ENCODE data around the gene PIP5K1B.

The PIP5K1B gene

DNA sequence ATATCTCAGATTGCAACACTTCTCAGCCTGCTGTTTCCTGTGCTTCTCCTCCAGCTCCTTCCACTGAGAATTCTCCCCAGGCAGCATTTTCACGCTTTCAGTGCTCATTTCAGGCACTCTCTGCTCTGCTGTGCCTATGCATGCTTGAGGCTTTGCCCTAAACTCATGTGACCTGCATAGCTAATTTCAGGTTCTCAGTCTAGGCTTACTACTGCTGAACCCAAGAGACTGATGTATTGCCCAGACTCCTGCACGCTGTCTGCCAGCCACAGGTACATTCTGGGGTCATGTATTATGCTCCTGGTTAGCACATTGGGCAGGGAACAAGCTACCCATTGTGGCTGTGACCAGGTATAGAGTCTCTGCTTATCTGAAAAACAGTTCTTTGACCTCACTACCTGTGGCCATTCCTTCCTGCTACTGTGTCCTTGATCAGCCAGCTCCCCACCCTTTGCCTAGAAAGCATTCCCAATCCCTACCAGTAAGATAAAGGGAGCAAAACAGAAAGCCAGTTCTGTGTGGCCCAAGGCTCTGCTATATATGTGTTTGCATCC is 34.7 kb downstream of the PIP5K1B start:
- DNase-seq = no peak

DNA sequence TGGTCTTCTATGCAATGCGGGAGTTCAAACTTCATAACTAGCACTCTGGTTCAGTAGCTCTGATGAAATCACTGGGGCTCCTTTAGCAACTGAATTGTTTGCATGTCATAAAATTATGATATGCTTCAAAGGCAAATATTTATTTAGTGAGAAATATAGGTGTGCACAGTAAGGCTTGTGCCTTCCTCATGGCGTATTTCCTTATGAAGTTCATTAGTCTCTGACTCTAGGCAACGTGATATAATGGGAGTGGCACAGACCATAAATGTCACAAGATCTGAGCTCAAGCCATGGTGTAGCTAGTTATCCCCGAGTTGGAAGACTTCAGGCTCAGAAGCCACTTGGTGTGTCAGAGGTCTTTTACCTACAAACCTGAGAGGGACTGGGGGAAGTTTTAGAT is 35.5 kb downstream of the PIP5K1B start:
- DNase-seq = no peak

DNA sequence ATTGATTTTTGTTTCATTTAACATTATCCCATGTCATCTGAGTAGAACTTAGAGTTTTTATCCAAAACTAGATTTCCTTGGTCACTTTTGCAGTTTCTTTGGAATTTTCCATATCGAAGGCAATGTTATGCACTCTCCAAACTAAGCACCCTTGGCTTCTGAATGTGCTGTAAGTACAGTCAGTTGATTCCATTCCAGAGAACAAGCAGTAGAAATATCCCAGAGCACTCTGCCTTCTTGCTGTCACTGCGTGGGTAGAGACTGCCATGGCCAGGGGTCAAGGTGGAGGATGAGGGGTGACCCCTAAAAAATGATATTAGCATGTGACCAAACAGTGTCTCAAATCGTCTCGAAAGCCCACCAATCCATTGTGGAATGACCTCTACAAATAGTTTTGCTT is 36.2 kb downstream of the PIP5K1B start:
- no peak for DNase-seq

DNA sequence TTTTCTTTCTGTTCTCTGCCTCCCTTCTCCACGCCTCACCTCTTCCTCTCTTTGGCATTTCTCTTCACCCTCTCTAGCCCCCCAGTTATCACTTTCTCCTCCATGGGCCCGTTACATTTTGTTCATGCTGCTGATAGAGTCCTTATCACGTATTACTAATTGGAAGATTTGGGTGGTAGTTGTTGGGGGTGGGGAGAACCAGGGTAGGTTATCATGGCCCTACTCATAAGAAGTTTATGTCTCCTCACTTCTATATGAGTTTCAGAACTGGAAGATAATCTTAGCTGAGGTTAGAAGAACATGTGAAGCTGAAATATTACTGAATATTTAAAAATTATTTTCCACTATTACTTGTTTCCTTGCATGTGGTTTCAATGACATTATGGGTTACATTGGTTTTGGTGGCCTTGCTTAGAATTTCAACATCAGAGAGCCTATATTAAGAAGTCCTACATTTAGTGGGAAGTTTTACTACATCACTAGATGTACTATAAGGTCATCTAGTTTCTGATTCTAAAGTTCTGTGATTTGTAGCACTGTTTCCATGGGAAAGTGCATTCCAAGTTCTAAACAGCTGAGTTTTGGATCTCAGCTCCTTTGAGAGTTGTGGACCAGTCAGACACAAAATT is 36.8 kb downstream of the PIP5K1B start:
- no peak for DNase-seq

DNA sequence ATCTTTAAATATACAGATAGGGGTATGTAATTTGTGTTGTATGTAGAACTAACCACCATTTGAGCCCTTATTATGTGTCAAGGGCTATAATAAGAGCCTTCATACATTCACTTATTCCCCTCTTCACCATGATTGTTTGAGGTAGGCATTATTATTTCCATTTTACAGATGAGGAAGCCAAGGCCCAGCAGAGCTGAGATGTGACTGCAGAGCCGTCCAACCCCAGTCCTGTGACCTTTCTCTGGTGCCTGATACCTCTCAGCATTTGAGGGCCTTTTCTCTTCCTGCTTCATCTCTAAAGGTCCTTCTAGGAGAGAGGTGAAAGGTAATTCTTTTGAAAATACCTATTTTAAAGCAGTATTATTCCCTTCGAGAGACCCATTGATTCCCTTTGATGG is 37.3 kb downstream of the PIP5K1B start:
- no peak for DNase-seq

DNA sequence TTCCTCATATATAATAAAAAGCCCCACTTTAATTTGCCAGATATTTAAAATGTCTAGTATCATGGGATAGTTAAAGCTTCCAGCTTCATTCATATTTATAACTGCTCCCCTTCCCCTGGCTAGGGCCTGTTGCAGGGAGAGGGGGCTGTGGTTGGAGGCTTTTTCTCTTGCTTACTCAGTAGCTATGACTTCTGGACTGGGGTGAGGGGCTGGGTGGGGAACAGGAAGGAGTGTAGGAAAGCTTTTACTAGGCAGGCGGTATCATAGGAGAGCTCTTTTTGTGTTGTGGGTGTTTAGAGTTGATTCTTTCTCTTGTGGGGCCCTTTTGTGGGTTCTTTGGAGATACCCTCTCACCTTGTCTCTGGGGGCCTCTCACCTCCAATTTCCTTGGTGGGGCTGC is 39.4 kb downstream of the PIP5K1B start:
- DNase-seq = no peak

DNA sequence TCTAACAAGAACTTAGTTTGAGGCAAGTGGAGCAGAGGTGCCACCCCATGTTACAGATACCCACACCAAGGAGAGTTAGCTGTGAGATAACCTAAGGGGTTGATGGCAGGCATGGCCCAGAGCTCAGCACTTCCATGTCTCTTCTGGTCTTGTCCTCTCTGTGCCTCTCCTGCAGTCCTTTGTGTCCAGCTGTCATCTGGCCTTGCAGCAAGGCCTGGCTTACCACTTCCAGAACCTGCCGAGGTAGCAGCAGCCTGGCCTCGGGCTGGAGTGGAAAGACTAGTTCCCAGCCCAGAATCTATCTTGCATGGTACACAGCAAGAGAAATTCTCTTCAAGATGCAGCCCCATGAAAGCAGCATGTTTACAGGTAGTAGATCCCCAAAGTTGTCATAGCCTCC is 41.5 kb downstream of the PIP5K1B start:
- DNase-seq = no peak

DNA sequence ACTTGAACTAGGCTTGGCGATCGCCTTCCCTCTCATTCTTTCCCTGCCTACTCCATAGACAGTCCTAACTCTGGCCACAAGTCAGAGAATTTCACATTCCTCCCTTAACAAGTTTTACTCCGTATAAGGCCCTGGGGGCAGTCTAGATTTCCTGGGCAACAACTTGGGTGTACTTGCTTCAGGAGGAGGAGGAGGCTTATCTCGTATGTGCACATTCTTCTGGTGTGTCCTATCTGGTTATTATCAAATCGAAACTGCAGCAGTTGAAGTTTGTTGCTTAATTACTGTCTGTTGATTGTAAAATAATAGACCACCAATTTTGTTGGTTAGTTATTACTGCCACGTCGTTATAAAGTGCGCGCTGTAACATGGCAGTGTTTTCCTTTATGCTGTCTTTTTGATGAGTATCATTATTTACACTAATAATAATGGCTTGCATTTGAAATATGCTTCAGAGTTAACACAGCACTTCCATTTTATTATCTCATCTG is 42.0 kb downstream of the PIP5K1B start:
- no peak for DNase-seq

DNA sequence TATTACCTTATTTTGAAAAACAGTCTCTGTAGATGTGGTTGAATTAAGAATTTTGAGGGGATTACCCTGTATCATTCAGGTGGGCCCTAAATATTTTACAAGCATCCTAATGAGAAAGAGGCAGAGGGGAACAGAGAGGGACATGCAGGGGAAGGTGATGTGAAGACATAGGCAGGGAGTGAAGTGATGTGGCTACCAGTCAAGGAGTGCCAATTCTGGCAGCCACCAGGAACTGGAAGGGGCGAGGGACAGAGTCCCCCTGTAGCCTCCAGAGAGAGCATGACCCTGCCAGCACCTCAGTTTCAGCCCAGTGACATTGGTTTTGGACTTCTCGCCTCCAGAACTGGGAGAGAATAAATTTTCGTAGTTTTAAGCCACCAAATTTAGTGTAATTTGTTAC is 44.1 kb downstream of the PIP5K1B start:
- DNase-seq = no peak

DNA sequence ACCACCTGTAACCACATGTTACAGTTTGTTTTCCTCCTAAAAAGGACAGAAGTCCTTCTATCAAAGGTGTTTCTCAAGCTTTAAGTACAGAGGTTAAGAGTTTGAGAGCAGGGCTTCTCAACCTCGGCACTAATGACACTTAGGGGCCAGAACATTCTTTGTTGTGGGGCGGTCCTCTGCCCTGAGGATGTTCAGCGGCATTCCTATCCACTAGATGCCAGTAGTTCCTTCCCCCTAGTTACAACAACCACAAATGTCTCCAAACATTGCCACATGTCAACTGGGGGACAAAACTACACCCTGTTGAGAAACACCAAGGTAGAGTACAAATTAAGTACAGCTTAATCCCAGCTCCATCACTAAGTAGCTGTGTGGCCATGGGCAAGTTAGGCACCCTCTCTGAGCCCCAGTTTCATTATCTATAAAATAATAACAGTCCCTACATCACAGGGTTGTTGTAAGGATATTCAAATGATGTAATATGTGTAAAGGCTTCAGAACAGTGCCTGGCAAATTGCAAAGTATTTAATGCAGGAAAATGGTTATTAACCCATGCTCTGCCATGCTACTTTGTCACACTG is 44.6 kb downstream of the PIP5K1B start:
- no peak for DNase-seq

DNA sequence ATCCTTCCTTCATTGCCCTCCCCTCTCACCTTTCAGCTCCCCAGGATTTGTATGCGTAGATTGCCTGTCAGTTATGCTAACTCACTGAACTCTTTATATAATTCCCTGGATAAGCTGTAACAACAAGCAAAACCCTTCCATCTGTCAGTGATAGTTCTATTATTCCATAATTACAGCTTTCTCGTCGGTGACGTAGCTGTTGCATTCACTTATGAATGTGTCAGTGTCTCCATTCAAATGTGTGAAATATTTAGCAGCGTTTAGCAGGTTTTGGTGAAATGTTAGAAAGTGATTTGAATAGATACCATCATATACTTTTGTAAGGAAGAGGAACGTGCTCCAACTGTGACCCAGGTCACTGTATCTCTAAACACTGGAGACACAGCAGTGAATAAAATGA is 45.2 kb downstream of the PIP5K1B start:
- DNase-seq = no peak

DNA sequence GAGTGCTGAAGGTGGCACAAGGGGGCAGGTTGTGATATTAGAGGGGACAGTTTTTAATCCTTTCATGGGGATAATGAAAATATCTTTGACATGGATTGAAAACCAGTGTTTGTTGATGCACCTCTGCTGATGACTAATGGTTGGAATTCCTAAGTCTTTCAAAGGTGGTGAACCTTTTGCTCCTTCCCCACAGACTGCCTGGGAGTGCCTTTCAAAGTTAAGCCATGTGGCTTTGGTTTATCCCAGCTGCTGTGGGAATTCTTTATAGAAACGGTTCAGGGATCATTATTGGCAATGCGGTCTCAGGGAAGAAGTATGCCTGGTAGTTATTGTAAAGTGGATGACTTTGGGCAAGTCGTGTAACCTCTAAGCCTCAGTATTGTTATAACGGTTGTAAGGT is 45.7 kb downstream of the PIP5K1B start:
- no peak for DNase-seq

DNA sequence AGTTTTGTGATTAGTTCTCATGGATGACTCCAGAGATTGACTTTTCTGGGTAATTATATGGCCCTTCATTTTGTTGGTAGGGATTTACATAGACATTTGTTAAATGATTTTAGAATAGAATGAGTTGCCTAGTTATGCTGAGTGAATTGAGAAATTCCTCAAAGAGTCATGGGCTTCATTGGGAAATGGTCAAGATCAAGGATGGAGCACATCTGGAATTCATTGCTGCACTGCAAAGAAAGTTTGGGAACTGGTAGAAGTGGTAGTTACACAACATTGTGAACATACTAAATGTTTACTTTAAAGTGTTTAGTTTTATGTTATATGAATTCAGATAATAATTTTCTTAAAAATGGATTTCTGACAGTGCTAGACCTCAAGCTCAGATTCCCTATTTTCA is 46.5 kb downstream of the PIP5K1B start:
- DNase-seq = no peak

DNA sequence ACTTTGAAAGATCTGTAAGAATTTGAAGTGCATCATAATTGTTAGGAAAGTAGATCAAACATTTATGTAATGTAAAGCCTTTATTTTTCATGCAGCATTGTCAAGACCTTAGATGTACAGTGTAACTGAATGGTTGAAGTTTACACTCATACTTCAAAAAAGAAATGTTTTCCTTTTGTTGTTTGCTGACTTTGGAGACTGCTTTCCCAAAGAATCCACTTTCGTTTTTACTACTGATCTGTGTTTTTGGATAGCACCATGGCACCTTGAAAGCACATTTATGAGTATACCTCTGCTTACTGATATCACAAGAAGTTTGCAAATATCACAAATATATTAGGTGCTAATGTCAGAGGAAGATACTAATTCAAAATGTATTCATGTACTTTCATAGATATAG is 50.0 kb downstream of the PIP5K1B start:
- no peak for DNase-seq

DNA sequence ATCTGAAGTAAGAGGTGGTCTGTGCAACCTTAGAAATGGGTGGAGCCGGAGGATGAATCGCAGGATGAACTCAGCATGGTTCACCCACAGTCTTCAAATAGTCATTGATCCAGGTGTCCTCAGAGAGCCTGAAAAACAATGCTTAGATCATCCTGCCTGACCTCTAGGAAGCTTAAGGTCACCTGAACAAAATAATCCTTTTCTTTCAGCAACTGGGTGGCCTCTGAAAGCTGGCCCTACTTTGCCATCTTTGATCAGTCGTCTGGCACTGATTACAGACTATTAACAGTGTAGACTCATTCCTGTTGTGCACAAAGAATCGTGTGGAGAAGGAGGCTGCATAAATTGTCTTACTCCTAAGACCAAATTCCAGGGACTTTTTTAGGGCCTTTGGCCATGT is 50.7 kb downstream of the PIP5K1B start:
- DNase-seq = no peak

DNA sequence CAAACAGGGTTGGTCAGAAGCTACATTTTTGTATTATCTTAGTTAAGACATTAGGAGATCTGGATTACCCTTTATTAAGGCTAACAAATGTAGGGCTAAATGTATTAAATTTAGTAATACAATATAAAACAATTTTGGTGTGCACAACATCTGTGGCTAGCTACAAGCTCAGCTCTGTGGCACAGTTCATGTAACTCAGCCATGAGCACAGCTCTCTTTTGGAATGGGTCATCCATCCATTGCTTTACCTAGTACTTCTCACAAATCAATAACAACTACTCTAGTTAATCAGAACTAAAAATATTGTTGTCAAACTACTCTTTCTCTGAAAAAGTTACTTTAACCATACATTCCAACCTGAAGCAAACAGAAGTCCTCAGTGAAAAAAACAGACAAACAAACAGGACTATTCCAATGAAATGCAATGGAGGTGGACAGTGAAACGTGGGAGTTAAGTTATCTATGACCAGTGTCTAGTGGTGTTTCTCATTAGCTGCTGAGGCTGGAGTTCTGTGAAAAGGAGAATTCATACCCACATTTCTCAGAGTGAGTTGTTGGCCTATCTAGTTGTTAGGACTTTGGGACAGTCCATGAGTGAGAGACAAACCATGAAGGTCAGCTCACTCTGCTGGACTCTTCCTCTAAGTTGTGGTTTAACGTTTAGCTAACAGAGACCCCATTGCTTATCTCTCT is 55.1 kb downstream of the PIP5K1B start:
- DNase-seq = no peak

DNA sequence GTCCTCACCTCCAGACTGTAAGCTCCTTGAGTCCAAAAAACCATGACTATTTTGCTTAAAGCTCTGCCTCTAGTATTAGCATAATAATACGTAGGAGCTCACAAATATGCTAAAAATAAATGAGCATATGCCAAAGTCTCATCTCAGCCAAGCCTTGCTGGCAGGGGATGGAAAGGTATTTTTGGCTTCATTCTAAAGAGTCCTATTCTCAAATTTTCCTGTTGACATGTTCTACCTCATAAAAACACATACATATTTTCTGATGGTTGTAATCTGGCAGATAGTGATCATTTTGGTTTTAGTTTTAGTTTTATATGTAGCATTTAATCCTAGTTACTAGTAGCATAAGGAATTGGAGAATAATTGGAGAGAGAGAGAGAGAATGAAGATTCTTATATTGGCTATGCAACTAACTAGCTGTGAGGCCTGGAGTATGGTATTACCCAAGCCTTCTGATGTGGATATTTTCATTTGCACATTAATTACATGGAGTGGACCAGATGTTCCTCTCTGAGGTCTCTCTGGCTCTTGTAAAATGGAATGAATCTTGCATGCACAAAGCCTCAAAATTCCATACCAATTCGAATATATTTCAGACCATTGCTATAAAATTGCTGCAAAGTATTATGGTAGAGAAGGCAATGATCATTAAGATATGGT is 55.8 kb downstream of the PIP5K1B start:
- no peak for DNase-seq

DNA sequence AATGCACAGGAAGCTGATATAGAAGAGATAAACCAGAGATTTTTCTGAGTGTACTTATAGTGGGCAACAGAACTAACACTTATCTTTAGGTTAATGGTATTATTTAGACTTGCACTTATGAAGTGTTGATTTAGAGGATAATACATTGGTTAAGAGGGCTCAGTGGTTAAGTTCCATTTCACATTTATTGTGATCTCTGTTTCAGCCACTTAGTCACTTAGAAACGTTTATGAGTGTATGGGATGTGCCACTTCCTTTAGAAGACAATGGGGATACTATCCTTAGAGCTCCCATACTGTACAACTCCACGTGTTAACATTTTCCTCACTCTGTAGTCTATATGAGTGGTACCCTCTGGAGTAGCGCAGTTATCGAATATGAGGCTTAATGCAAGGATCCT is 57.5 kb downstream of the PIP5K1B start:
- DNase-seq = no peak

DNA sequence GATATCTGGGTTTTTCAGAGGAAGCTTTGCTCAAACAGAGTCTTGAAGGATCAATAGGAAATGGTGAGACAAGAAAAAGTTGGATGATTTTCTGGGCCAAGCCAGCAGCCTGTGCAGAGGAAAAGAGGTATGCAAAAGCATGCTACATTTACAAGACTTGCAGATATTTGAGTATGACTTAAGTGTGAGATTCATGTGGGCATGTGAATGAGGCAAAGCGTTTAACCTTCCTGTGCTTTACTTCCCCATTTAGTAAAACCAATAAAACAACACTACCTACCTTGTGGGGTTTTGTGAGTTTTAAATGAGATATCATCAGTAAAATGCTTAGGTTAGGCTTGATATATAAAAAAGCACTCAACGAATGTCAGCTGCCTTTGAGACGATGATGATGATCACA is 58.1 kb downstream of the PIP5K1B start:
- DNase-seq = no peak

DNA sequence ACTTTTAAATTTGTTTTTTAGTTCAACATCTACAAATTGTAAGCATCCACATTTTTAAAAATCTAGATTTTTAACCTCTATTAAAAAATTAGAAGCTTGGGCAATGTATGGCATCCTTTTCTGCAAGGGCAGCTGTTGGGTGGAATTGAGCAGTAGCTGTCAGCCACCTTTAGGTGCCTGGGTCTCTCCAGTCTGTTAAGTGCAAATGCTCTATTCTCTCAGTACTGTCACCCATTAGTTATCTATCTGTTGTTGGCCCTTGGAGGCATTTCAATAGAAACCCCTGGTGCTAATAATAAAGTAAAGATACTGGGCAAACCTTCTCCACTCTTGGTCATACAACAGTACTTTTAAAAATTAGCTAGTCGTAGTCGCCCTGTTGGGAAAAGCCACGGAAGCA is 63.6 kb downstream of the PIP5K1B start:
- DNase-seq = no peak

DNA sequence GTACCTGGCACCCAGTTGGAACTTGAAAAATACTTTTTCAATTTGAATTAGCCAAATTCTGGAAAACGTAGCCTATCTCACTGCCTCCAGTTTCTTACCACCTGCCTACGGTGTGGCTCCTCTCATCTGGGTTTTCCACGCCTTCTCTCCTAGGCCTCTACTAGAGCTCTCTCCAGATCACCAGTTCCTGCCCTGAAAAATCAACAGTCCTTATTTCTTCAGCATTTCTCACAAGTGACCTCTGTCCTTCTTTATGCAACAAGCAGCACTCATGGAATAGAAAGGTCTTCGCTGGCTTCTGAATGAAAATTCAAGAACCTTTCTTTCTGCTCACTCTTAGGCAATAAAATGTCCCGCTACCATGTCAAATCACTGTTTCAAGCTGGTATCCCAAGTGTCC is 64.8 kb downstream of the PIP5K1B start:
- DNase-seq = no peak

DNA sequence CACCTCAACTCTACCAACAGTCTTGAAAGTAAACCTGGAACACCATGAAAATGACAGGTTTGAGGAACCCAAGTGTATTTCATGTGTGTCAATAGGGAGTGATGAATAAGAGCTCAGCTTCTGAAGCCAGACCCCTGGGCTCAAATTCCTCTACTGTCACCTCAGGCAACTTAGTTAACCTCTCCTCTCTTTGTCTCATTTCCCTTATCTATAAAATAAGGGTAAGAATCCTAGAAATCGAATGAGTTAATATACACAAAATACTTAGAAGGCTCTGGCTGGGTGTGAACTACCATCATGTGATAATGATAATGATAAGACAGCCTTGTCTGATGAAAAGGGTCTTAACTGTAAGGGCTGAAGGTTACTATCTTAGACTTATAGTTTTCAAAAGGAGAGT is 66.3 kb downstream of the PIP5K1B start:
- DNase-seq = no peak

DNA sequence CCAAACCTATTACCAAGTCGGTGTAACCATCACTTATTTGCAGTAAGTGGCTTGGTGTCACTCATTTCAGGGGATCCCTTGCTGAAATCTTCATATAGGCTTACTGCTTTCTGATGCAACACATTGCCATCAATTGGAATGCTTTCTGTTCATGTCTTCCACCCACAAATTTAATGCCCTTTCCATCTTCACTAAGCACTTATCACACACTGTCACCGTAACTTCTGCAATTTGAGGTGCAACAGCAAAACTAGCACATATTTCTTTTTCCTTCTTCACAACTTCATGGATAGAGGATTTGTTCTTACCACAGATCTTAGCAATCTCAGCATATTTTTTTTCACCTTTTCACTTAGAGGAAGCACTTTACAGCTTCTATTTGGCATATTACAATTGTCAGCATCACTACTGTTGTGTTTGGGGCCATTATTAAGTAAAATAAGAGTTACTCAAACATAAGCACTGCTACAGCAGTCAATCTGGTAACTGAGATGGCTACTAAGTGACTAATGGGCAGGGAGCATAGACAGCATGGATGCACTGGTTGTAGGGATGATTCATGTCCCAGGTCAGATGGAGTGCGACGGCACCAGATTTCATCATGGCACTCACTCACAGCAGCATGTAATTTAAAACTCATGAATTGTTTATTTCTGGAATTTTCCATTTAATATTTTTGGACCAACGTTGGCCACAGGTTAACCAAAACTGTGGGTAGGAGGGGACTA is 70.1 kb downstream of the PIP5K1B start:
- no peak for DNase-seq

All from right hindlimb (tissue), 1 donor.